ENCODE data around the gene IREB2. TPM values are rescaled to one million over a fixed set of nuclear protein-coding genes. Genes with fewer than 3 reads are reported as not detected.
"Not testable (repeated sequence)": the region's sequence is repeated elsewhere in the genome, so short reads cannot be mapped to it uniquely, and the experiment has no call there.

Gene IREB2
- polyA plus RNA-seq, 1 donor: 36.8 TPM

- no peak for DNase-seq
Measured at GRCh38 chr15:78407608-78408354, 30.2 kb upstream of the IREB2 start.

GRCh38 chr15:78408355-78408640 lies 29.7 kb upstream of the IREB2 start:
- no peak for DNase-seq

GRCh38 chr15:78408961-78409360 lies 29.1 kb upstream of the IREB2 start:
- no peak for DNase-seq

GRCh38 chr15:78411061-78411460 lies 27.0 kb upstream of the IREB2 start:
- no peak for DNase-seq

- no peak for DNase-seq
Measured at GRCh38 chr15:78414621-78415250, 23.3 kb upstream of the IREB2 start.

- no peak for DNase-seq
Measured at GRCh38 chr15:78415284-78415683, 22.7 kb upstream of the IREB2 start.

GRCh38 chr15:78417754-78418630 lies 20.0 kb upstream of the IREB2 start:
- no peak for DNase-seq

GRCh38 chr15:78418686-78419085 lies 19.3 kb upstream of the IREB2 start:
- DNase-seq: no peak

GRCh38 chr15:78419367-78419766 lies 18.6 kb upstream of the IREB2 start:
- DNase-seq: no peak

- no peak for DNase-seq
Measured at GRCh38 chr15:78420220-78420619, 17.8 kb upstream of the IREB2 start.

GRCh38 chr15:78420766-78421165 lies 17.2 kb upstream of the IREB2 start:
- DNase-seq: no peak

GRCh38 chr15:78421238-78421965 lies 16.6 kb upstream of the IREB2 start:
- DNase-seq: peak; percentile 54

GRCh38 chr15:78422571-78423340 lies 15.3 kb upstream of the IREB2 start:
- peak; percentile 58 for DNase-seq

- DNase-seq: no peak
Measured at GRCh38 chr15:78424673-78425072, 13.3 kb upstream of the IREB2 start.

- no peak for DNase-seq
Measured at GRCh38 chr15:78425643-78426042, 12.4 kb upstream of the IREB2 start.

- DNase-seq: no peak
Measured at GRCh38 chr15:78426300-78426699, 11.7 kb upstream of the IREB2 start.

GRCh38 chr15:78427953-78428352 lies 10.1 kb upstream of the IREB2 start:
- DNase-seq: no peak

GRCh38 chr15:78429477-78429876 lies 8.5 kb upstream of the IREB2 start:
- no peak for DNase-seq

GRCh38 chr15:78431955-78432354 lies 6.1 kb upstream of the IREB2 start:
- no peak for DNase-seq

GRCh38 chr15:78432664-78433063 lies 5.4 kb upstream of the IREB2 start:
- DNase-seq: no peak

GRCh38 chr15:78434134-78434533 lies 3.9 kb upstream of the IREB2 start:
- no peak for DNase-seq

- not testable (repeated sequence) for DNase-seq
Measured at GRCh38 chr15:78434711-78435110, 3.3 kb upstream of the IREB2 start.

All from hindlimb muscle (tissue), 1 donor.